Mesothelial cell of epicardium (in vitro differentiated cells): ENCODE measurements around the gene CTNNBIP1. TPM values are rescaled to one million over a fixed set of nuclear protein-coding genes. Genes with fewer than 3 reads are reported as not detected.
A peak's percentile ranks its signal among the peaks of the same experiment; 100 is the strongest.

Experiments used
- DNase-seq, 2 experiments: peaks; one replicate each; pipeline ENCODE4 v3.0.0; 2021; ENCODE audit warnings: low spot score in 2 of 2; ENCODE audit not compliant: unreplicated experiment in 2 of 2
- H3K27ac Mint-ChIP-seq: 2 replicates; pipeline ENCODE4 v1.8.0; 2021; ENCODE audit warnings: mixed read lengths
- H3K27me3 Mint-ChIP-seq: 2 replicates; pipeline ENCODE4 v1.8.0; 2021; ENCODE audit warnings: low read depth, mixed read lengths
- H3K36me3 Mint-ChIP-seq: 2 replicates; pipeline ENCODE4 v1.8.0; 2021; ENCODE audit warnings: mixed read lengths
- H3K4me1 Mint-ChIP-seq: 2 replicates; pipeline ENCODE4 v1.8.0; 2021; ENCODE audit warnings: mixed read lengths
- H3K4me3 Mint-ChIP-seq: 2 replicates; pipeline ENCODE4 v1.8.0; 2021; ENCODE audit warnings: mild to moderate bottlenecking, moderate library complexity, mixed read lengths
- H3K9me3 Mint-ChIP-seq: 2 replicates; pipeline ENCODE4 v1.8.0; 2021; ENCODE audit warnings: mixed read lengths
- total RNA-seq: library from RNA; stranded (reverse); gene quantifications from 3 replicates; pipeline ENCODE4 v1.2.1, GENCODE V29; 2021
- TF ChIP-seq, protein P1 (sequence below): fragments of 200-600 bp; sonication (generic); IDR thresholded peaks from one replicate; pipeline ENCODE4 v1.5.0; 2021; ENCODE audit warnings: antibody characterized with exemption; ENCODE audit not compliant: unreplicated experiment

CTNNBIP1 gene
- total RNA-seq, 1 donor from 2014 or later: 51.5 TPM

DNA sequence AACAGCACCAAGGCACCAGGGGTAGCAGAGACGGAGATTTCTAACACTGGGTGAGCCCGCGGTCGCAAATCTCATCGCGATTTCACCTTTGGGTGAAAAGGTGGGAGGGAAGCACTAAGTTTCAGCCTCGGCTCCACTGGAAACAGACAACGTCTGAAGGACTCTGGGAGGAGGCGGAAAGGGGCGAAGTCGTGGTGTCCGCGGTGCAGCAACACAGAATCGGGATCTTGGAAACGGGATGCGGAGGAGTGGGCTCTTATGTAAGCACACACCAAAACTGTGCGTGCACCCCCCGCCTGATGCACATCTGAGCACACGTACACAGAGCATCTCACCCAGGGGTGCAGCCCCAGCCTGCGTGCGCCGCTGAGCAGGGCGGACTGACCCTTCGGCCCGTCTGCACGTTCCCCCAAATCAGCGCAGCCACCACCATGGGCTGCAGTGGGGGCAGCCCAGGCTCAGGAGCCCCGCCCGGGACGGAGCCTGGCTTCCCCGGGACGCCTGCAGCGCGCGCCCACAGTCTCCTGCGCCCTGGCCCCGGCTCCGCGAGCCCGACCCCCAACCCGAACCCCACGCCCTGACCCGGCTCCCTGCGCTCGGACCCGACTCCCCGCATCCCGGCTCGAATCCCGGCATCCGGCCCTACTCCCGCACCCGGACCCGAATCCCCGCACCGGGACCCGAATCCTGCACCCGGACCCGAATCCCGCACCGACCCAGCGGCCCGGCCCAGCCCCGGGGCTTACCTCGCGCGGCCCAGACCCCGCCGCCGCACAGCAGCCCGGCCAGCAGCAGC is 87.0 kb downstream of the CTNNBIP1 start:
- TF ChIP-seq, protein P1, sequence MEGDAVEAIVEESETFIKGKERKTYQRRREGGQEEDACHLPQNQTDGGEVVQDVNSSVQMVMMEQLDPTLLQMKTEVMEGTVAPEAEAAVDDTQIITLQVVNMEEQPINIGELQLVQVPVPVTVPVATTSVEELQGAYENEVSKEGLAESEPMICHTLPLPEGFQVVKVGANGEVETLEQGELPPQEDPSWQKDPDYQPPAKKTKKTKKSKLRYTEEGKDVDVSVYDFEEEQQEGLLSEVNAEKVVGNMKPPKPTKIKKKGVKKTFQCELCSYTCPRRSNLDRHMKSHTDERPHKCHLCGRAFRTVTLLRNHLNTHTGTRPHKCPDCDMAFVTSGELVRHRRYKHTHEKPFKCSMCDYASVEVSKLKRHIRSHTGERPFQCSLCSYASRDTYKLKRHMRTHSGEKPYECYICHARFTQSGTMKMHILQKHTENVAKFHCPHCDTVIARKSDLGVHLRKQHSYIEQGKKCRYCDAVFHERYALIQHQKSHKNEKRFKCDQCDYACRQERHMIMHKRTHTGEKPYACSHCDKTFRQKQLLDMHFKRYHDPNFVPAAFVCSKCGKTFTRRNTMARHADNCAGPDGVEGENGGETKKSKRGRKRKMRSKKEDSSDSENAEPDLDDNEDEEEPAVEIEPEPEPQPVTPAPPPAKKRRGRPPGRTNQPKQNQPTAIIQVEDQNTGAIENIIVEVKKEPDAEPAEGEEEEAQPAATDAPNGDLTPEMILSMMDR: no peak
- no peak for DNase-seq
- H3K27ac Mint-ChIP-seq: peak overlapping the region; percentile 40
- peak overlapping the region; percentile 84 for H3K4me3 Mint-ChIP-seq
- peaks cover 27% of the 10 kb centered on the region for H3K4me1 Mint-ChIP-seq
- no peaks in the 10 kb centered on the region for H3K27me3 Mint-ChIP-seq
- no peaks in the 10 kb centered on the region for H3K9me3 Mint-ChIP-seq
- H3K36me3 Mint-ChIP-seq: no peaks in the 10 kb centered on the region

GRCh38 chr1:9822490-9822889 is 87.6 kb downstream of the CTNNBIP1 start:
- no peaks in the 10 kb centered on the region for H3K27me3 Mint-ChIP-seq
- no peaks in the 10 kb centered on the region for H3K9me3 Mint-ChIP-seq
- DNase-seq: no peak
- H3K27ac Mint-ChIP-seq: peak overlapping the region; percentile 40
- TF ChIP-seq, protein P1: no peak
- H3K36me3 Mint-ChIP-seq: no peaks in the 10 kb centered on the region
- peaks cover 27% of the 10 kb centered on the region for H3K4me1 Mint-ChIP-seq
- H3K4me3 Mint-ChIP-seq: peak overlapping the region; percentile 84

- H3K4me1 Mint-ChIP-seq: peaks cover 27% of the 10 kb centered on the region
- H3K9me3 Mint-ChIP-seq: no peaks in the 10 kb centered on the region
- DNase-seq: no peak
- no peaks in the 10 kb centered on the region for H3K27me3 Mint-ChIP-seq
- no peak overlapping the region for H3K27ac Mint-ChIP-seq
- TF ChIP-seq, protein P1: no peak
- peak overlapping the region; percentile 84 for H3K4me3 Mint-ChIP-seq
- H3K36me3 Mint-ChIP-seq: no peaks in the 10 kb centered on the region
Observed at GRCh38 chr1:9821710-9822109, 88.4 kb downstream of the CTNNBIP1 start.

DNA sequence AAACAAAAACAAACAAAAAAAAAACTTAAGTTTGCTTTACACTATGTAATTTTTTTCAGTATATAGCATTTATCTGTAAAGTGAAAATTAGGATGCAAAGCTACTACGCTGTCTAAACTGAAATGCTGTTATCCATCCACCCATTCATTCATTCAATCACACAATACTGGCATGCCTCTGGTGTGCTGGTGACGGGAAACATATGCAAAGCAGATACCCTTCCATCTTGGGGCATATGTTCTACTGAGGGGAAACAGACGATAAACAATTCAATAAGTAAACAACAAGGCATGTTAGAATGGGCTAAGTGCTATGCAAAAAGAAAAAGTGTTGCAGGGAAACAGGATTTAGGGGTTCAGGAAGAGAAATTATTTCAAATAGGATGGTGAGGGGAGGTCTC is 89.5 kb downstream of the CTNNBIP1 start:
- Mint-ChIP-seq H3K36me3 (peaks cover 5% of the 10 kb centered on the region), H3K27me3 (no peaks in the 10 kb centered on the region), H3K27ac (no peak overlapping the region), H3K9me3 (no peaks in the 10 kb centered on the region), H3K4me1 (peaks cover 24% of the 10 kb centered on the region), H3K4me3 (no peak overlapping the region)
- no peak for DNase-seq
- TF ChIP-seq, protein P1: no peak

GRCh38 chr1:9817734-9818133 is 92.3 kb downstream of the CTNNBIP1 start:
- DNase-seq: no peak
- Mint-ChIP-seq H3K9me3 (no peaks in the 10 kb centered on the region), H3K27ac (no peak overlapping the region), H3K4me3 (no peak overlapping the region), H3K27me3 (no peaks in the 10 kb centered on the region), H3K36me3 (peaks cover 5% of the 10 kb centered on the region), H3K4me1 (peaks cover 13% of the 10 kb centered on the region)
- TF ChIP-seq, protein P1: no peak
